ENCODE results near the gene SPNS1.
A peak's percentile ranks its signal among the peaks of the same experiment; 100 is the strongest.
"Not testable (repeated sequence)": the region's sequence is repeated elsewhere in the genome, so short reads cannot be mapped to it uniquely, and the experiment has no call there.

SPNS1 gene

DNA sequence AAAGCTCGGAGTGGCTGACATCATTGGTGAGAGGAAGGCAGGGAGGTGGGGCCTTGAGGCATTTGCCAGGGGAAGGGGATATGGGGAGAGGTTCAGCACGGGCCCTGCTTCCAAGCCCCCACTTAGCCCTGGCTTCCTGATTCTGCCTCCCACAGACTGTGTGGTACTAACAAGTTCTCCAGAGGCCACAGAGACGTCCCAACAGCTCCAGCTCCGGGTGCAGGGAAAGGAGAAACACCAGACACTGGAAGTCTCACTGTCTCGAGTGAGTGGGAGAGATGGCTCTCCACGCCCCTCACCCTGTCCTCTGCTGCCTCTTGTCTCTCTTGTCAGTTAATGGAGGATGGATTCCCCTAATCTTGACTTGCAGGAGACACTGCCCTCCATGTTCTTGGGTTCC lies 15.7 kb upstream of the SPNS1 start:
- no peak for DNase-seq

DNA sequence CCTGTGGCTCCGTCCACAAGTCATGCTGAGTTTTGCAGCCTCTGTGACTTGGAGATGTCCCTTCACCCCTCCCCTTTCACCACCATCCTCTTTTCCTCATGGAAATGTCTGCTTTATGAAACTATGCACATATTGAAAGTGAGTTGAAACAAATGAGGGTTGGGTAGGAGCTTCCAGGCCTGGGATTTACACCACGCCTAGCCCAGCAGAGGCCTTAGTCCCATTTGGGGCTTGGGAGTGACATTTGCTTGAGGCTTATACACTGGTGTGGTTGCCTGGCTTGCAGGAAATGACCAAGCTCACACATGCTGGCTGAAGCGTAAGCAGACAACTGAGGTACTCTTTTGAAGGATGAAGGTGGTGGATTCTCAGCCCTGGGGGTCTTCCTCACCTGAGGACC lies 10.5 kb upstream of the SPNS1 start:
- no peak for DNase-seq

DNA sequence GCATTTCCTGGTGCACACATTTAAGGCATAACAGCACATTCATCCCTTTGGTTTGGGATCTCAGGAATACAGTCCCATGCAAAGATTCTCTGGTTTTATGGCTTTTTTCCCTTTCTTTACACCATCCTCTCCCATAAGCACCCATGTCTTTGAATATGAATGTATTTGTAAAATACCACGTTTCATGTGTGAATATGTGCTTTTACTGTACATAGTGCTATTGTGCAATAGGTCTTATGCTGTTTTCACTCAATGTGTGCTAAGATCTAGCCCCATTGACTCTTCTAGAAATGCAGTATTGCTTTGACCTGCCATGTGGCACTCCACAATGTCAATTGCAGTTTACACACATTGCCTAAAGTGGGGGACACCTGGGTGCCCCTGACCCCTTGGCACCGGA lies 10.1 kb upstream of the SPNS1 start:
- no peak for DNase-seq

DNA sequence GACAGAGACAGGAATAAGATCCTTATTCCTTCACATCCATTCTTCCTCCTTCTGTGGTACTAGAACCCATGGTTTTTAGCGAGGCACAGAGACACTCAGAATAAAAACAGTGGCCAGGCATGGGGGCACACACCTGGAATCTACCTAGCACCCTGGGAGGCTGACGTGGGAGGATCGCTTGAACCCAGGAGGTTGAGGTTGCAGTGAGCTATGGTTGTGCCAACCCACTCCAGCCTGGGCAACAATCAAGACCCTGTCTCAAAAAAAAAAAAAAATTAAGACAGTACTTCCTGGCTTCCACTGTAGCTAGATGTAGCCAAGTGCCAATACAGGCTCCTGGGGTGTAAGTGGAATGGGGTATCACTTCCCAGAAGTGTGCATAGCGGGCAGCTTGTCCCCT lies 7.4 kb upstream of the SPNS1 start:
- no peak for DNase-seq

DNA sequence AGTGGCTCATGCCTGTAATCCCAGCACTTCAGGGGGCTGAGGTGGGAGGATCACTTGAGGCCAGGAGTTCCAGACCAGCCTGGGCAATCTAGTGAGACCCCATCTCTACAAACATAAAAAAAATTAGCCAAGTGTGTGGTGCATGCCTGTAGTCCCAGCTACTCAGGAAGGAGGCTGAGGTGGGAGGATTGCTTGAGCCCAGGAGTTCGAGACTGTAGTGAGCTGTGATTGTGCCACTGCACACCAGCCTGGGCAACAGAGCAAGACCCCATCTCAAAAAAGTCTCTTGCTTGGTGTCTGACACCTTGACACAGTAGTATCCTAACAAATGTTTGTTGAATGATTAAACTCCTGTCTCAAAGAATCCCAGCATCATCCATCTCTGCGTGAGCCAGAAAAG lies 4.9 kb upstream of the SPNS1 start:
- DNase-seq = not testable (repeated sequence)

DNA sequence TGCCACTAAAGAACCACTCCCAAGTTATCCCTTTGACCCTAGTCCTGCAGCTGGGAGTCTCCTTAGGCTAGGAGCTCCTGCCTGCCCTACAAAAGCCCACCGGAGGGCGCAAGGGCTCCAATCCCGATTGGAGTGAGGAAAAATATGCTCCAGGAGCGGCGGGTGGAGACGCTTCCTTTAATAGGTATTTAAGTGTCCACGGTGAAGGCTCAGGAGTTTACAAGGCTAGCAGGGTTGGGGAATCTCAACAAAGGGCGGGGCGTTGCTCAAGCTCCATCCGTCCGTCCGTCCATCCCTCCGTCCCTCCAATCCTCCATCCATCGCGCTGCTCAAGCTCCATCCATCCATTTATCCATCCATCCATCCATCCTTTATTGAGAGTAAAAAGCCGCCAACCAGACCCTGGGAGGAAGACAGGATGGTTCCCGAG lies 556 bp upstream of the SPNS1 start:
- DNase-seq = peak; percentile 64

DNA sequence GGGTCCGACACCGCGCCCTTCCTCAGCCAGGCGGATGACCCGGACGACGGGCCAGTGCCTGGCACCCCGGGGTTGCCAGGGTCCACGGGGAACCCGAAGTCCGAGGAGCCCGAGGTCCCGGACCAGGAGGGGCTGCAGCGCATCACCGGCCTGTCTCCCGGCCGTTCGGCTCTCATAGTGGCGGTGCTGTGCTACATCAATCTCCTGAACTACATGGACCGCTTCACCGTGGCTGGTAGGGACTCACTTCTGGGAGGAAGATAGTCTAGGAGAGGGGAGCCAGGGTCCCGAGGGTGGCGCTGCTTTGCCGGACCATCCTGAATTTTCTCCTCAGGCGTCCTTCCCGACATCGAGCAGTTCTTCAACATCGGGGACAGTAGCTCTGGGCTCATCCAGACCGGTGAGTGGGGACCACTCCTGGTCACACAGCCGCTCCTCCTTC lies 601 bp downstream of the SPNS1 start:
- no peak for DNase-seq

DNA sequence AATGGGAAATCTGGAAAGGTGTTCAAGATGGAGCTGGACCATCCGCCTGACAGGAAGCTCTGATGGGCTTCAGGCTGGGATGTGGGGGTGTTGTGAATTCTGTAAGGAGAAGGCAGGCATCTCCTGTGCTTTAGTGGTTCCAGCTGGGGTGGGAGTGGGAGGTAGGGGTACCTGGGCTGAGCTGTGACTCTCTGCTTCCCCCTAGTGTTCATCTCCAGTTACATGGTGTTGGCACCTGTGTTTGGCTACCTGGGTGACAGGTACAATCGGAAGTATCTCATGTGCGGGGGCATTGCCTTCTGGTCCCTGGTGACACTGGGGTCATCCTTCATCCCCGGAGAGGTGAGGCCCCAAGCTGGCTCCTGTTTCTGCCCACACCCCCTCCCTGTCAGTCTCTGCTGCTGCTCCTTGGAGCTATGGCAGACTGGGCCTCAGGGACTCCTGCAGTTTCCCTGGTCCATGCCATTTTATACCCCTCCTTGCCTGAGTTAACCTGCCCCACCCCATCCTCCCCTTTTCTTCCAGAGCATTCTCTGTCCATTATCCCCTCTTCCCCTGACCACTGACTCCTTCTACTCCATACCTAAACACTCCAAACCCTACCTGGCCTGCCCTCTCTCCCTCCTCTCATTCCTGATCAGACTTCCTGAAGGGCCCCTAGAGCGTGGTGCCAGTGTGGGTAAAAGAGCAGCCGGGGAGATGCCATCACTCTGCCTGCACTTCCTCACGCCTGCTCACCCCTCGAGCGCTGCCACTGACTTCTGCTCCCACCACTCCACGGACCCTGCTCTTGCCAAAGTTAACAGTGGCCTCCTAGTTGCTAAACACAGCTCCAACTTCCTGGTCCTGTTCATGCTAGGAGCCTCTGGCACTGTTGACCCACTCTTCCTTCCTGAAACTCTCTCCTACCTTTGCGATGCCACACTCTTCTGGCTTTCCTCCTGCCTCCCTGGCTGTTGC lies 3.4 kb downstream of the SPNS1 start:
- DNase-seq = no peak

DNA sequence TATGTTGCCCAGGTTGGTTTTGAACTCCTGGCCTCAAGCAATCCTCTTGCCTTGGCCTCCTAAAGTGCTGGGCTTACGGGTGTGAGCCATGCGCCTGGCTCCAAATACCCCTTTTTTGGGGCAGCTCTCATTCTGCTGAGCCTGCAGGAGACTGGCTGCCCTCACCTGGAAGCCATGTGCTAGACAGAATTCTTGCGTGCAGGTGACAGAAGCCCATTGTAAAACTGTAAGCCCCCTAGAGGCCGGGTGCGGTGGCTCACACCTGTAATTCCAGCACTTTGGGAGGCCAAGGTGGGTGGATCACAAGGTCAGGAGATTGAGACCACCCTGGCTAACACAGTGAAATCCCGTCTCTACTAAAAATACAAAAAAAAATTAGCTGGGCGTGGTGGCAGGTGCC lies 5.8 kb downstream of the SPNS1 start:
- not testable (repeated sequence) for DNase-seq

DNA sequence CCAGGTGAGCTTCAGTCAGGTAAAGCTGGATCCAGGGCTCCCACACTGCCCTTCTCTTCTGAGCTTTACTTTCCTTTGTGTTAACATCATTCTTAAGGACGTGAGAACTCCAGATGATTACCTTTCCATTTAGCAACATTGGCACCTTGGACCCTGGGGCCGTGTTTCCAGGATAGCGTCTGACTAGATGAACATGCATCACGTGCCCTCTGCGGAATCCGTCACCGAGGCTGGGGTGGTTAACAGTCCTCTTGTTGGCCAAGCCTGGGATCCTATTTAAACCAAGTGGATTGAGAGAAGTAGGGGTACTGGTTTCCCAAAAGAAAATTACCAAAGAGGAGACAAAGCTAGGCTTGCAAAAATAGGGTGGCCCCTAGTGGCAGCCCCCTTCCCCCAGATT lies 6.4 kb downstream of the SPNS1 start:
- DNase-seq = no peak

DNA sequence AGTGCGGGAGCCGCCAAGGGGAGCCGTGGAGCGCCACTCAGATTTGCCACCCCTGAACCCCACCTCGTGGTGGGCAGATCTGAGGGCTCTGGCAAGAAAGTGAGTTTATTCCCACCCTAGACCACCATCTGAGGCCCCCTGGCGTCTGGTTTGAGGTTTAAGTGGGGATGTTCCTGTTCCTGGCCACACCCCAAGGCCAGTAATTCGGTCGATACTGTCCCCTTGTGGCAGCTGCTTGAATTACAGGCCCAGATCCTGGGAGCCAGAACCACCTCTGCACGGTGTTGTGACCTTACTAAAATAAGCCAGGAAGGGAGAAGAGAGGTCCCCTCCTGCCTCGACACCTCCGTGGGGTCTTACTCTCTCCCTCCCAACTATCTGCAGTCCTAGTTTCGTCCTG lies 6.9 kb downstream of the SPNS1 start:
- no peak for DNase-seq

DNA sequence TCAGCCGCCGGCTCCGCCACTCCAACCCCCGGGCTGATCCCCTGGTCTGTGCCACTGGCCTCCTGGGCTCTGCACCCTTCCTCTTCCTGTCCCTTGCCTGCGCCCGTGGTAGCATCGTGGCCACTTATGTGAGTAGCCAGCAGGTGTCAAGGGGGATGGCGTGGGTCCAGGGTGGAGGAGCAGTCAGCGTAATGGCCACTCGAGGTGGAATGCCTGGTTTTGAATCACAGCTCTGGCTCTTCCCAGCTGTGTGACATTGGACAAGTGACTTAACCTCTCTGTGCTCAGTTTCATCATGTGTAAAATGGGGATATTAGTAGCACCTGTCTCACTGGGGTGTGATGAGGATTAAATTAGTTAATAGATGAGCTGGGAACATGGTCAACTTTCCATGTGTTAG lies 7.8 kb downstream of the SPNS1 start:
- no peak for DNase-seq

DNA sequence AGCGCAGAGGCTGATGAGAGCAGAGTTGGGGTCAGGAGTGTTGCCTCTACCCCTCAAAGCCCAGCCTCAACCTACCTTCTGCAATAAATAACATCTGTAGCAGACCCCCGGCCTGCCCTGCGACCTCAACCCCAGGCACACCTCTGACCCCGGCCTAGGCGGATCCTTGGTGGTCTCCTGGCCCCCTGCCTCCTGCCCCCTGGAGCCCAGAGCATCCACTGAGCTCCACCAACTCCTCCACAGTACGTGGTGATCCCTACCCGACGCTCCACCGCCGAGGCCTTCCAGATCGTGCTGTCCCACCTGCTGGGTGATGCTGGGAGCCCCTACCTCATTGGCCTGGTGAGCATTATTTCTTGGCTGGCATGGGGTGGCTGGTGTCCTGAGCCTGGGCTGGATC lies 8.4 kb downstream of the SPNS1 start:
- no peak for DNase-seq

DNA sequence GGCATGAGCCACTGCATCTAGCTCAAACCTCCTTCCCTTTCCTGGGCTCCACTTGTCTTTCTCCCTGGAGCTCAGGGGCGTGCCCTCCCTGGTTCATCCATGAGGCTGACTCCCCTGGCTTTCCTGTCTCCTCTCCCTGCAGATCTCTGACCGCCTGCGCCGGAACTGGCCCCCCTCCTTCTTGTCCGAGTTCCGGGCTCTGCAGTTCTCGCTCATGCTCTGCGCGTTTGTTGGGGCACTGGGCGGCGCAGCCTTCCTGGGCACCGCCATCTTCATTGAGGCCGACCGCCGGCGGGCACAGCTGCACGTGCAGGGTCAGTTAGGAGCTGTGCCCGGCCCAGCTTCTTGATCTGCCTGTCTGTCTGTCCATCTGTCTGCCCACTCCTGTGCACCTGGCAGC lies 9.1 kb downstream of the SPNS1 start:
- no peak for DNase-seq

DNA sequence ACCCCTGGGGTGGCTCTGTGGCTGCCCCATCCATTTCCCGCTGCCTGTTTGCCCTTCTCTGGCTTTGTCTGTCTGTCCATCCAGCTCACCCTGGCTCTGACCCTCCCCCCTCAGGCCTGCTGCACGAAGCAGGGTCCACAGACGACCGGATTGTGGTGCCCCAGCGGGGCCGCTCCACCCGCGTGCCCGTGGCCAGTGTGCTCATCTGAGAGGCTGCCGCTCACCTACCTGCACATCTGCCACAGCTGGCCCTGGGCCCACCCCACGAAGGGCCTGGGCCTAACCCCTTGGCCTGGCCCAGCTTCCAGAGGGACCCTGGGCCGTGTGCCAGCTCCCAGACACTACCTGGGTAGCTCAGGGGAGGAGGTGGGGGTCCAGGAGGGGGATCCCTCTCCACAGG lies 9.5 kb downstream of the SPNS1 start:
- DNase-seq = no peak

DNA sequence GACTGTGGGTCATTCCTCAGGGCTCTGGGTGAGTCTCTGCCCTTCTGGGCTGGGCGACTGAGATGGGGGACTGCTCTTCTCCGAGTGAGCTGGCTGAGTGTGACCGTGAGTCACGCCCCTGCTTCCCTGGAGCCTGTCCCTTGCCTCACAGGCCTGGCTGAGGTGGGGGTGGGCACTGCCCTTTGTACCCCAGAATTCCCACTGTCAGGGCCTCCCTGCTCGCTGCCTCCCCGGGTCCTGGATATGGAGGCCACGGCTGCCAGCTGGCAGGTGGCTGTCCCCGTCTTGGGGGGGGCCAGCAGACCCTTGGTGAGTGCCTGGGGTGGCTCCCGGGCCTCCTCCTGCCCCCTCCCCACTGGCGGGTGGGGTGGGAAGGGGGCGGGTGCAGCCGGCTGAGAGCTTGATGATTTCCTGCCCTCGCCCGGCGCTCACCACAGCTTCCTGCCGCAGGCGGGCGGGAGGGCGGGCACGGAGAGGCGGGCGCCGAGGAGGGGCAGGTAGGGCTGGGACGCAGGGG lies 10.1 kb downstream of the SPNS1 start, which contains the start of gene LAT:
TSS of gene LAT (plus strand) at position 434 of the 517 bp plus-strand sequence. CDS start 366 bp downstream, outside the sequence.
- no peak for DNase-seq

DNA sequence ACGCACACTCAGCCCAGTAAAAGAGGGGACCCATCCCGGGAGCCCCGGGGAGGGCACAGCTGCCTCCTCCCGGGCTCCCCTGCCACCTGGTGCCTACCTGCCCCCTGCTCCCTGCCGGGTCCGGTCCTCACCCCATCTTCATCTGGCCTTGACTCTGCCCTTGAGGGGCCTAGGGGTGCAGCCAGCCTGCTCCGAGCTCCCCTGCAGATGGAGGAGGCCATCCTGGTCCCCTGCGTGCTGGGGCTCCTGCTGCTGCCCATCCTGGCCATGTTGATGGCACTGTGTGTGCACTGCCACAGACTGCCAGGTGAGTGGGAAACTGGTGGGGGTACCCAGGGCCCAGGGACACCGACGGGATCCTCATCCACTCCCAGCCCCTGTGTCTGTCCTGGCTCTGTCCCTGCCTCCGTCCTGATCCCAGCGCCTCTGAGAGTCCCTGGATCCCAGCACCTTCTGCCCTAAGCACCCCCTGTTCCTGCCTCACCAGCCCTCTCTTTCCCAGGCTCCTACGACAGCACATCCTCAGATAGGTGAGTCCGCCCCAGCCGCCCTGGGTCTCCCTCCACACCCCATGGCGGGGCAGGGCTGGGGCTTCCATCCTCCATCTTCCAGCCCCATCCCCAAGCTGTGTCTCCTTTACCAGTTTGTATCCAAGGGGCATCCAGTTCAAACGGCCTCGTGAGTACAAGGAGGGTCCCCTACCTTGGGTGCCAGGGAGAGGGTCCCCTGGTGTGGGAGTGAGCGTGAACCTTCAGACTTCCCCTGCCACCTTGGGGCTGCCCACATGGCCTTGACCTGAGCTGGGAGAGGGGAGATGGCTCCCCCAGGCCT lies 10.8 kb downstream of the SPNS1 start:
- no peak for DNase-seq

DNA sequence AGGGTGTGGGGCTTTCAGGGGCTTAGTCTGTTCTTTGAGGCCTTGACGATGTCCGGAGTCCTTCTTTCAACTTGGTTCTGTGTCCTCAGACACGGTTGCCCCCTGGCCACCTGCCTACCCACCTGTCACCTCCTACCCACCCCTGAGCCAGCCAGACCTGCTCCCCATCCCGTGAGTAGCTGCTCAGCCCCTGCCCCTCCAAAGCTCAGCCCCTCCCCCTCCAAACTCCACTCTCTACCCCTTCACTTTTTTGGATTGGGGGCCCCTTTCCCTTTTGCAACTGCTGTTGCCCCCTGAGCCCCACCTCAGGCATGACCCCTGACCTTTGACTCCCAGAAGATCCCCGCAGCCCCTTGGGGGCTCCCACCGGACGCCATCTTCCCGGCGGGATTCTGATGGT lies 11.5 kb downstream of the SPNS1 start:
- DNase-seq = no peak

DNA sequence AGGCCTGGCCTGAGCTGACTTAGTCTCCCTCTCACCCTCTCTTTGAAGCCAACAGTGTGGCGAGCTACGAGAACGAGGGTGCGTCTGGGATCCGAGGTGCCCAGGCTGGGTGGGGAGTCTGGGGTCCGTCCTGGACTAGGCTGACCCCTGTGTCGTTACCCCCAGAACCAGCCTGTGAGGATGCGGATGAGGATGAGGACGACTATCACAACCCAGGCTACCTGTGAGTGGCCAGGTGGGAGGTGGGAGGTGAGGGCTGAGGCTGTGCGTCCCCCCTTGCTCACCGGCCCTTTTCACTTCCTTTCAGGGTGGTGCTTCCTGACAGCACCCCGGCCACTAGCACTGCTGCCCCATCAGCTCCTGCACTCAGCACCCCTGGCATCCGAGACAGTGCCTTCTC lies 11.9 kb downstream of the SPNS1 start:
- DNase-seq = no peak

DNA sequence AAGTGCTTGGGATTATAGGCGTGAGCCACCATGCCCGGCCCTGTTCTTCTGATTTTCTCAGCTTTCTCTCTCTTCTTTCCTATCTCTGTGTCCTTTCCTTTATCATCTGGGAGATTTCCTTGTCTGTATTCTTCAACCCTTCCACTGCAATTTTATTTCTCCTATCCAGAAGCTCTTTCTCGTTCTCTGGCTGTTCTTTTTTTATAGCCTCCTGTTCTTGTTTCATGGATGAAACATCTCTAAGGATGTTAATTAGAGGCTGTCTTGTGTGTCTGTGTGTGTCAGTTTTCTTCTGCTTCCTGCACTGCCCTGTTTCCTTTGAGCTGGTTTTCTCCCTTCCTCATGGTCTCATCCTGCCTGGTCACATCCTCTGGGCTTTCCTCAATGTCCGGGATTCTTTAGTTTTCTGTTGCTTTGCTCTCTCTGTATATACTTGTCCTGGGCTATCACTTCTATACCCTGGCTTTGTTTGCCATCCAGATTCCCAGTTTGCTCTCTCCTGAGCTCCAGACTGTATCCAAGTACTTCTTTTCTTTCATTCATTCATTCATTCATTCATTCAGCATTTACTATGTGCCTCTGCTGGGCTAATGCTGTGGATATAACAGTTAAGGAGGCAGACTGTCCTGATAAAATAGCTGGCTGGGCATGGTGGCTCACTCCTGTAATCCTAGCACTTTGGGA lies 12.7 kb downstream of the SPNS1 start:
- no peak for DNase-seq

DNA sequence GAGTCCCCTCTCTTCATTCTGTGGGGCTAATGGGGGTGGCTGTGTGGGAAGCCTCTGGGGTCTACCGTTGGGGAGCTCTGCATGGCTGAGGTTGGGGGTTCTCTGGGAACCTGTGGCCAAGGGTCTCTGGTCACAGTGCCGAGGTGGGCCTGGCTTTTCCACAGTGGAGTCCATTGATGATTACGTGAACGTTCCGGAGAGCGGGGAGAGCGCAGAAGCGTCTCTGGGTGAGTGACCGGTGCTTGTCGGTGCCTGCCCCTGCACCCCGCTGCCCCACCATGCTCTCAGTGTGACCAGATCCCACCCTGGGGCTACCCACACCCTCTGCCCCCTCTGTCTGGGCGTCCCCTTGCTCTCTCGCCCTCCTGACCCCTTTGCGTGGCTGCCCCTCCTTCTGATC lies 14.8 kb downstream of the SPNS1 start:
- no peak for DNase-seq

DNA sequence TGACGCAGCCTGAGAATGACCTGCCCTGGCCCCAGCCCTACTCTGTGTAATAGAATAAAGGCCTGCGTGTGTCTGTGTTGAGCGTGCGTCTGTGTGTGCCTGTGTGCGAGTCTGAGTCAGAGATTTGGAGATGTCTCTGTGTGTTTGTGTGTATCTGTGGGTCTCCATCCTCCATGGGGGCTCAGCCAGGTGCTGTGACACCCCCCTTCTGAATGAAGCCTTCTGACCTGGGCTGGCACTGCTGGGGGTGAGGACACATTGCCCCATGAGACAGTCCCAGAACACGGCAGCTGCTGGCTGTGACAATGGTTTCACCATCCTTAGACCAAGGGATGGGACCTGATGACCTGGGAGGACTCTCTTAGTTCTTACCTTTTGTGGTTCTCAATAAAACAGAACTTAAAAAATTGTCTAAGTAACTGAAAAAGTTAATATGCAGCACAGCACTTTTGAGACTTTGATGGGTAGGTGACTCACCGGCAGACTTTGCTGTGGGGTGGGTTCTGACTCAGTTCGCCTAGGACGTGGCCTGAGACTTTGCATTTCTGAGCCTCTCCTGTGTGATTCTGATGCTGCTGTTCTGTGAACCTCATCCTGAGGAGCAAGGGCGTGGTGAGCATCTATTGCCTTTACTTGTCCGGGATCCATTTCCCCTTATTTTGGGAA lies 15.9 kb downstream of the SPNS1 start:
- no peak for DNase-seq

All from right hindlimb (tissue), 1 donor.